B cell (primary cell): ENCODE results near the gene TRANK1. TPM values are rescaled to one million over a fixed set of nuclear protein-coding genes. Genes with fewer than 3 reads are reported as not detected.

Experiments used
- ATAC-seq: fragments of 200-7000 bp; cut with Tn5 transposase; one replicate; pipeline ENCODE4 v1.10.0; 2021; ENCODE audit warnings: low read depth, mild to moderate bottlenecking, moderate number of reproducible peaks, moderate library complexity
- CTCF ChIA-PET: fragments of 350-600 bp; sonication (Branson Sonifier 250); formaldehyde crosslinking; loops from one replicate; lab custom pipeline; 2021; ENCODE audit warnings: antibody characterized with exemption, inconsistent platforms; lab: Charles Lee
- POLR2A ChIA-PET: fragments of 350-600 bp; sonication (Branson Sonifier 250); formaldehyde crosslinking; loops from one replicate; lab custom pipeline; 2021; ENCODE audit warnings: antibody characterized with exemption; lab: Charles Lee
- DNase-seq: peaks from one replicate; pipeline ENCODE4 v3.0.0; 2013
- H2AFZ ChIP-seq: 2 replicates; pipeline ENCODE4 v1.6.1; 2012; ENCODE audit warnings: mild to moderate bottlenecking, low read depth, low read length; ENCODE audit not compliant: insufficient read depth, poor library complexity, severe bottlenecking
- H3K27ac ChIP-seq, 2 donors: 1 replicate in 1 of 2; 2 replicates in 1 of 2; pipeline ENCODE4 v1.5.1; 2012 to 2013; ENCODE audit warnings: low read length in 2 of 2, mild to moderate bottlenecking in 2 of 2, moderate library complexity in 1 of 2
- H3K27me3 ChIP-seq, 4 experiments: fragments of 200-600 bp in 1 of 4; sonication (generic) in 1 of 4; replicated peaks in 1 of 4; 1 replicate in 2 of 4; 2 replicates in 2 of 4; pipeline versions ENCODE4 v1.6.1 to v1.7.0; 2013 to 2016; ENCODE audit warnings: low read length in 3 of 4, mild to moderate bottlenecking in 2 of 4, mixed read lengths in 1 of 4, moderate library complexity in 1 of 4; ENCODE audit not compliant: insufficient read depth in 4 of 4, control insufficient read depth in 3 of 4; ENCODE audit errors: control extremely low read depth in 1 of 4
- H3K36me3 ChIP-seq, 2 experiments: replicated peaks in 1 of 2; 1 replicate in 1 of 2; 2 replicates in 1 of 2; pipeline versions ENCODE4 v1.6.1 to v1.7.1; 2013; ENCODE audit warnings: low read length in 1 of 2; ENCODE audit not compliant: insufficient read depth in 2 of 2, control insufficient read depth in 1 of 2; ENCODE audit errors: control extremely low read depth in 1 of 2, extremely low read depth in 1 of 2
- H3K4me1 ChIP-seq, 2 donors: fragments of 200-600 bp in 1 of 2; sonication (generic) in 1 of 2; 1 replicate in 1 of 2; 2 replicates in 1 of 2; pipeline versions ENCODE4 v1.5.1 to v1.6.1; 2013 to 2017; ENCODE audit warnings: low read length in 2 of 2; ENCODE audit not compliant: control insufficient read depth in 2 of 2, insufficient read depth in 2 of 2
- H3K4me2 ChIP-seq: replicated peaks from 2 replicates; pipeline ENCODE3; 2012; ENCODE audit warnings: mild to moderate bottlenecking, low read depth, low read length; ENCODE audit not compliant: poor library complexity, severe bottlenecking
- H3K4me3 ChIP-seq, 5 experiments: fragments of 200-600 bp in 1 of 5; sonication (generic) in 1 of 5; 1 replicate in 3 of 5; 2 replicates in 2 of 5; pipeline versions ENCODE4 v1.5.1 to v1.7.0; 2011 to 2016; ENCODE audit warnings: low read length in 4 of 5, mild to moderate bottlenecking in 4 of 5, low read depth in 2 of 5, control low read depth in 1 of 5, moderate library complexity in 1 of 5; ENCODE audit not compliant: insufficient read depth in 1 of 5; ENCODE audit errors: control extremely low read depth in 1 of 5, extremely low read depth in 1 of 5
- H3K79me2 ChIP-seq: fragments of 200-600 bp; sonication (generic); one replicate; pipeline ENCODE4 v1.6.0; 2016; ENCODE audit warnings: low read length; ENCODE audit not compliant: control insufficient read depth, insufficient read depth
- H3K9ac ChIP-seq: fragments of 200-600 bp; sonication (generic); 2 replicates; pipeline ENCODE4 v1.6.1; 2017; ENCODE audit warnings: mild to moderate bottlenecking, low read length, moderate library complexity
- H3K9me3 ChIP-seq, 3 donors: one replicate each; pipeline versions ENCODE4 v1.6.1 to v1.7.1; 2013; ENCODE audit warnings: low read length in 2 of 3; ENCODE audit not compliant: control insufficient read depth in 2 of 3, insufficient read depth in 1 of 3; ENCODE audit errors: control extremely low read depth in 1 of 3
- H4K20me1 ChIP-seq: 2 replicates; pipeline ENCODE4 v1.6.0; 2012; ENCODE audit warnings: mild to moderate bottlenecking, low read length; ENCODE audit not compliant: insufficient read depth, control insufficient read depth, poor library complexity, severe bottlenecking
- H3K27ac Mint-ChIP-seq: one replicate; pipeline ENCODE4 v1.8.0; 2021; ENCODE audit warnings: mixed read lengths
- H3K27me3 Mint-ChIP-seq: one replicate; pipeline ENCODE4 v1.8.0; 2021; ENCODE audit warnings: mixed read lengths
- H3K4me1 Mint-ChIP-seq: one replicate; pipeline ENCODE4 v1.8.0; 2021; ENCODE audit warnings: mixed read lengths
- H3K4me3 Mint-ChIP-seq: one replicate; pipeline ENCODE4 v1.8.0; 2021; ENCODE audit warnings: mixed read lengths
- H3K9me3 Mint-ChIP-seq: one replicate; pipeline ENCODE4 v1.8.0; 2022; ENCODE audit warnings: mixed read lengths; ENCODE audit not compliant: insufficient read depth
- EZH2 ChIP-seq: IDR thresholded peaks from 2 replicates; pipeline ENCODE4 v1.6.1; 2012; ENCODE audit warnings: borderline replicate concordance, low read depth, mild to moderate bottlenecking, moderate library complexity, low read length; ENCODE audit not compliant: insufficient read depth, poor library complexity, severe bottlenecking
- WGBS: methylation state at CpG from one replicate; pipeline ENCODE4 v1.1.5; 2013; ENCODE audit warnings: missing lambda C conversion rate; ENCODE audit not compliant: insufficient coverage; 5-methylcytosine and 5-hydroxymethylcytosine counted together
- intact Hi-C: fragments of 100-400 bp; cut with micrococcal nuclease; formaldehyde crosslinking; loops from one replicate; pipeline ENCODE4 v1.10.0; 2022
- polyA plus RNA-seq: library from polyadenylated mRNA; depleted of rRNA; stranded (reverse); fragments of >200 nt; gene quantifications from 2 replicates; pipeline ENCODE4 v1.2.3, GENCODE V29; 2012
- total RNA-seq, 2 donors: library from RNA; stranded (reverse); fragments of 120-200 nt in 1 of 2; gene quantifications; 1 replicate in 1 of 2; 2 replicates in 1 of 2; pipeline versions ENCODE4 v1.2.3 to v1.2.4, GENCODE V29; 2013 to 2022
- TF ChIP-seq, protein P1 (sequence below): fragments of 200-600 bp; IDR thresholded peaks from one replicate; pipeline ENCODE4 v1.8.0; 2022; ENCODE audit warnings: antibody characterized with exemption, mild to moderate bottlenecking

The TRANK1 gene
- total and polyA plus RNA-seq, 2 donors (not counting 1 experiment from before 2014, with no cell fraction given), result 20.8 to 147 TPM

DNA sequence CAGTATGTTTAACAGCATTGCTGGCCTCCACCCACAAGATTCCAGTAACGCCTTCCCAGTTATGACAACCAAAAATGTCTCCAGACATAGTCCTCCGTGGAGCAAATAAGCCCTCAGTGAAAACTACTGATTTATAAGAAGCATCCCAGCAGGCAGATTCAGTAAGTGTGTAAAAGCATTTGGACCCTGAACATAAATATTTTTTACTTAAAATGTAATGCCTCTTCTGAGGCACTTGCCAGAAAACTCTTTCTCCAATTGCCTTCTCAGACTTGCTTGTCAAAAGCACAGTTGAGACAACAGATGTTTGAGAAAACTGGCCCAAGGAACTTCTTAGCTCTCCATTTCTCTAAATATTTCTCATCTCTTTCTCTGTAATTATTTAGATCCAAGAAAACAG lies 148.7 kb downstream of the TRANK1 start:
- Mint-ChIP-seq H3K27me3 (peaks cover 17% of the 10 kb centered on the region), H3K4me3 (no peak overlapping the region), H3K4me1 (no peaks in the 10 kb centered on the region), H3K9me3 (no peaks in the 10 kb centered on the region), H3K27ac (no peak overlapping the region)
- intact Hi-C loops, result no loop called here
- Histone ChIP-seq H3K27ac (no peak overlapping the region), H3K79me2 (no peaks in the 10 kb centered on the region), H3K4me2 (no peak overlapping the region), H3K27me3 (peaks cover 0 to 3% (median 0%) of the 10 kb centered on the region in 4 experiments), H2AFZ (no peak overlapping the region), H3K9ac (no peak overlapping the region), H3K36me3 (no peaks in the 10 kb centered on the region), H3K9me3 (no peaks in the 10 kb centered on the region), H3K4me3 (no peak overlapping the region), H3K4me1 (no peaks in the 10 kb centered on the region), H4K20me1 (no peaks in the 10 kb centered on the region)
- ATAC-seq, result no peak
- TF ChIP-seq EZH2, result no peak
- TF ChIP-seq, protein P1, sequence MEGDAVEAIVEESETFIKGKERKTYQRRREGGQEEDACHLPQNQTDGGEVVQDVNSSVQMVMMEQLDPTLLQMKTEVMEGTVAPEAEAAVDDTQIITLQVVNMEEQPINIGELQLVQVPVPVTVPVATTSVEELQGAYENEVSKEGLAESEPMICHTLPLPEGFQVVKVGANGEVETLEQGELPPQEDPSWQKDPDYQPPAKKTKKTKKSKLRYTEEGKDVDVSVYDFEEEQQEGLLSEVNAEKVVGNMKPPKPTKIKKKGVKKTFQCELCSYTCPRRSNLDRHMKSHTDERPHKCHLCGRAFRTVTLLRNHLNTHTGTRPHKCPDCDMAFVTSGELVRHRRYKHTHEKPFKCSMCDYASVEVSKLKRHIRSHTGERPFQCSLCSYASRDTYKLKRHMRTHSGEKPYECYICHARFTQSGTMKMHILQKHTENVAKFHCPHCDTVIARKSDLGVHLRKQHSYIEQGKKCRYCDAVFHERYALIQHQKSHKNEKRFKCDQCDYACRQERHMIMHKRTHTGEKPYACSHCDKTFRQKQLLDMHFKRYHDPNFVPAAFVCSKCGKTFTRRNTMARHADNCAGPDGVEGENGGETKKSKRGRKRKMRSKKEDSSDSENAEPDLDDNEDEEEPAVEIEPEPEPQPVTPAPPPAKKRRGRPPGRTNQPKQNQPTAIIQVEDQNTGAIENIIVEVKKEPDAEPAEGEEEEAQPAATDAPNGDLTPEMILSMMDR, result no peak
- 60% methylated on average over 1 of the region's 2 CpGs for WGBS
- CTCF ChIA-PET, result no interaction called here
- POLR2A ChIA-PET, result no interaction called here
- no peak for DNase-seq

DNA sequence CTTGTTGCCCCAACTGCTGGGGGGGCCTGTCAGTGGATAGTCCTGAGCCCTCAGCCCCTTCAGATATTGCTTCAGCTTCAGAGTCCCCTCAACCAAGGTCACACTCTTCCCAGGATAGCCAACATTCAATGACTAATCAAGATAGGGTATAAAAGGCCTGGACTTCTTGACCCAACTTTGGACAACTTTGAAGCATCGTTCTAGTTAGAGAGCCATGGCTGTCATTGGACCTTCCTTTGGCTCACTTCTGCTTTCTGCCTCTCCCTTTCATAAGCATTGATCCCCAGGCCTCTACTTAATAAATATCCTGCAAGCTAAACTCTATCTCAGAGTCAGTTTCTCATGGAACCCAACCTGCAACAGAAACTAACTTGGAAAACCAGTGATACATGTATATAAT lies 149.2 kb downstream of the TRANK1 start:
- H3K27ac ChIP-seq, result no peak overlapping the region
- no peaks in the 10 kb centered on the region for H3K4me1 ChIP-seq
- no peaks in the 10 kb centered on the region for H3K79me2 ChIP-seq
- no peak overlapping the region for H3K4me3 ChIP-seq
- peaks cover 0 to 3% (median 0%) of the 10 kb centered on the region in 4 experiments for H3K27me3 ChIP-seq
- Mint-ChIP-seq H3K27me3 (peaks cover 14% of the 10 kb centered on the region), H3K9me3 (no peaks in the 10 kb centered on the region), H3K4me3 (no peak overlapping the region), H3K27ac (no peak overlapping the region), H3K4me1 (no peaks in the 10 kb centered on the region)
- H3K36me3 ChIP-seq, result no peaks in the 10 kb centered on the region
- H3K9ac ChIP-seq, result no peak overlapping the region
- CTCF ChIA-PET, result no interaction called here
- DNase-seq, result no peak
- intact Hi-C loops, result no loop called here
- no peak overlapping the region for H3K4me2 ChIP-seq
- no peaks in the 10 kb centered on the region for H3K9me3 ChIP-seq
- no peak for TF ChIP-seq EZH2
- TF ChIP-seq, protein P1, result no peak
- POLR2A ChIA-PET, result no interaction called here
- 100% methylated on average over 1 of the region's 1 CpG for WGBS
- ATAC-seq, result no peak
- H2AFZ ChIP-seq, result no peak overlapping the region
- no peaks in the 10 kb centered on the region for H4K20me1 ChIP-seq
